ENCODE results near the gene SLC10A7.

SLC10A7 gene

GRCh38 chr4:146521541-146522097 is at the start of gene SLC10A7:
SLC10A7 (minus strand) TSS chr4:146521940; CDS start chr4:146521717, 223 bp downstream.
- DNase-seq (ENCODE audit: low read depth): peak; percentile 35

- DNase-seq (ENCODE audit: low read depth): no peak
Measured at GRCh38 chr4:146567396-146567795, 45.7 kb upstream of the SLC10A7 start.

GRCh38 chr4:146564492-146564891 is 42.8 kb upstream of the SLC10A7 start:
- DNase-seq (ENCODE audit: low read depth): no peak

- no peak for DNase-seq (ENCODE audit: low read depth)
Measured at GRCh38 chr4:146550161-146550560, 28.4 kb upstream of the SLC10A7 start.

GRCh38 chr4:146548443-146548842 is 26.7 kb upstream of the SLC10A7 start:
- no peak for DNase-seq (ENCODE audit: low read depth)

GRCh38 chr4:146545102-146545501 is 23.4 kb upstream of the SLC10A7 start:
- no peak for DNase-seq (ENCODE audit: low read depth)

GRCh38 chr4:146534178-146534577 is 12.4 kb upstream of the SLC10A7 start:
- no peak for DNase-seq (ENCODE audit: low read depth)

- no peak for DNase-seq (ENCODE audit: low read depth)
Measured at GRCh38 chr4:146525754-146526153, 4.0 kb upstream of the SLC10A7 start.

GRCh38 chr4:146524663-146525062 is 2.9 kb upstream of the SLC10A7 start:
- no peak for DNase-seq (ENCODE audit: low read depth)

- no peak for DNase-seq (ENCODE audit: low read depth)
Measured at GRCh38 chr4:146522869-146523205, 1.1 kb upstream of the SLC10A7 start.

- peak; percentile 64 for DNase-seq (ENCODE audit: low read depth)
Measured at GRCh38 chr4:146522098-146522868, 543 bp upstream of the SLC10A7 start.

- DNase-seq (ENCODE audit: low read depth): peak; percentile 33
Measured at GRCh38 chr4:146520896-146521540, 722 bp downstream of the SLC10A7 start.

GRCh38 chr4:146514651-146515357 is 6.9 kb downstream of the SLC10A7 start:
- DNase-seq (ENCODE audit: low read depth): no peak

GRCh38 chr4:146513548-146513947 is 8.2 kb downstream of the SLC10A7 start:
- DNase-seq (ENCODE audit: low read depth): no peak

GRCh38 chr4:146511381-146511780 is 10.4 kb downstream of the SLC10A7 start:
- DNase-seq (ENCODE audit: low read depth): no peak

GRCh38 chr4:146510942-146511341 is 10.8 kb downstream of the SLC10A7 start:
- DNase-seq (ENCODE audit: low read depth): no peak

GRCh38 chr4:146508229-146508939 is 13.4 kb downstream of the SLC10A7 start:
- no peak for DNase-seq (ENCODE audit: low read depth)

GRCh38 chr4:146507632-146508031 is 14.1 kb downstream of the SLC10A7 start:
- no peak for DNase-seq (ENCODE audit: low read depth)

- no peak for DNase-seq (ENCODE audit: low read depth)
Measured at GRCh38 chr4:146506272-146506671, 15.5 kb downstream of the SLC10A7 start.

GRCh38 chr4:146500216-146500615 is 21.5 kb downstream of the SLC10A7 start:
- DNase-seq (ENCODE audit: low read depth): no peak

GRCh38 chr4:146498291-146498690 is 23.4 kb downstream of the SLC10A7 start:
- no peak for DNase-seq (ENCODE audit: low read depth)

GRCh38 chr4:146495269-146495668 is 26.5 kb downstream of the SLC10A7 start:
- no peak for DNase-seq (ENCODE audit: low read depth)

Measured in GM04504 (cell line).